ENCODE measurements around the gene MYL12A.

The MYL12A gene

DNA sequence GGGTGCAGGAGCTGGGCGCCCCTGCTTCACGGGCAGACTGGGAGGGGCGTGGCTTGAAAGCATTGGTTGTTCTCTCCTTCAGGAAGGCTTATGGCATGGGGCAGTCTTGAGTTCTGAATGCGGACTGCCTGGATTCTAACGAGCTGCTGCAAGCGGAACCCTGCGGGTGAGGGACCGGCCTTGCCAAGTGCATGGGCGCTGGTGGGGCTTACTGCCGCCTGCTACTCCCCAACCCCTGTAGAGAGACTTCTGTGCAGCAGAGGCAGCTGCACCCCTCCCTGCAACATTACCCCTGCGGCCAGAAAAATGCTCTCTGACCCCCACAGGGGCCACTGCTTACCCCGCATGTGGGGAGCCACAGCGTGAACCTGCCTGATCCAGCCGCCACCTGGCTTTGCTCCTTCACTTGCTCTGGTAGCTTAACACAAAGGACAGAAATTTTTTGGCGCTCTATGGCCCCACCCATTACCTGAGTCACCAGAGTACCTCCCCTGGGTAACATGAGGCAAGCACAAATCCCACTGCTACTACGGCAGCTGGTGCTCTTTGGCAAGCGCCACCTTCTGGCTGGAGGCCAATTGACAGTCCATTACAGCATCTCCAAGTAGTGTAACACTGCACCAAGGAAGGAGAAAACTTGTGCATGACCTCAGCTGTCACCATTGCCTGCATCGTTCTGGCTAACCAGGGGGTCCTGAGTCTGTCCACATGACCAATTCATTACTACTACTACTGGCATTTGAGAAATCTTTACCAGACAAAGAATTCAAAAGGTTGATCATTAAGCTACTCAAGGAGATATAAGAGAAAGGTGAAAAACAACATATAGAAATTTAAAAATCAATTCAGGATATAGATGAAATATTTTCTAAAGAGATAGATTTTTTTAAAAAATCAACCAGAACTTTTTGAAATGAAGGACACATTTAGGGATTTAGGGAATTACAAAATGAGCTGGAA, 49.7 kb downstream of the MYL12A start:
- TF ChIP-seq CTCF (IDR thresholded peaks at IDR 0.05; ENCODE audit: low read depth, low read length, missing control alignments): peak; percentile 51
- in situ Hi-C loops (cut with HindIII; ENCODE audit: low sequenced_read_pairs): loop anchor here (10.0 kb wide), 1 partner anchor 287 kb away; no protein-coding TSS in a partner anchor
- peak overlapping the region; percentile 65 for H3K4me3 ChIP-seq (ENCODE audit: low read depth, low read length)
- DNase-seq (ENCODE audit: low read depth): peak; percentile 74

DNA sequence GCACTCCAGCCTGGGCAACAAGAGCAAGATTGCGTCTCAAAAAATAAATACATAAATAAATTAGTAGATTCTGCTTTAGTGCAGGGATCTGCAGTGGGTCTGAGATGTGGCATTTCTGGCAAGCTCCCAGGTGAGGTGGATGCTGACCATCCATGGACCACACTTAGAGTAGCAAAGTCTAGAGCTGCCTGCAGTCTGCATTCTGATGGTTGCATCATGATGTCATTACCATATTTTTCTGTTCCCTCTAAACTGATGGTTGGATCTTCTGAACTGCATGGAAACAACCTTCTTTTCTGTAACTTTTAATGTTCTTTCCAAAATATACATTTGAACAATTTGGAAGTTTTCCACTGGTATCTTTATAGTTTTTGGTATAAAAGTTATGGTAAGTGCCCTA, 57.2 kb downstream of the MYL12A start:
- H3K4me3 ChIP-seq (ENCODE audit: low read depth, low read length): no peak overlapping the region
- DNase-seq (ENCODE audit: low read depth): no peak
- no peak for TF ChIP-seq CTCF (IDR thresholded peaks at IDR 0.05; ENCODE audit: low read depth, low read length, missing control alignments)
- in situ Hi-C loops (cut with HindIII; ENCODE audit: low sequenced_read_pairs): no loop called here

GRCh38 chr18:3305354-3305762, 57.8 kb downstream of the MYL12A start:
- no peak overlapping the region for H3K4me3 ChIP-seq (ENCODE audit: low read depth, low read length)
- peak; percentile 96 for DNase-seq (ENCODE audit: low read depth)
- in situ Hi-C loops (cut with HindIII; ENCODE audit: low sequenced_read_pairs): no loop called here
- TF ChIP-seq CTCF (IDR thresholded peaks at IDR 0.05; ENCODE audit: low read depth, low read length, missing control alignments): no peak
